ENCODE measurements around the gene PTPRT.
"Not testable (repeated sequence)": the region's sequence is repeated elsewhere in the genome, so short reads cannot be mapped to it uniquely, and the experiment has no call there.

PTPRT gene

DNA sequence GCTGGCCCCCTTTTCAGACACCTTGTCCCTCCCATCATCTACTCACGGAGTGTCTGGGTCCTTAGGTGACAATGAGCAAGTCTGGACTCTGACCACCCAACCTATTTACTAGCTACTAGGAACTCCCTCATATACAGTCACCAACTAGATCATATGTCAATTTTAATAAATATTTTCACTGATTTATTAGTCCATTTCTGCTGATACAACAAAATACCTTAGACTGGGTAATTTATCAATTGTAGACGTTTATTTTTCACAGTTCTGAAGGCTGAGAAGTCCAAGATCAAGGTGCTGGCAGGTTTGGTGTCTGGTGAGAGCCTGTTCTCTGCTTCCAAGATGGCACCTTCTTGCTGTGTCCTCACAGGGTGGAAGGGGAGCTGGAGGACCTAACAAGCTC lies 229.7 kb downstream of the PTPRT start:
- no peak for DNase-seq

DNA sequence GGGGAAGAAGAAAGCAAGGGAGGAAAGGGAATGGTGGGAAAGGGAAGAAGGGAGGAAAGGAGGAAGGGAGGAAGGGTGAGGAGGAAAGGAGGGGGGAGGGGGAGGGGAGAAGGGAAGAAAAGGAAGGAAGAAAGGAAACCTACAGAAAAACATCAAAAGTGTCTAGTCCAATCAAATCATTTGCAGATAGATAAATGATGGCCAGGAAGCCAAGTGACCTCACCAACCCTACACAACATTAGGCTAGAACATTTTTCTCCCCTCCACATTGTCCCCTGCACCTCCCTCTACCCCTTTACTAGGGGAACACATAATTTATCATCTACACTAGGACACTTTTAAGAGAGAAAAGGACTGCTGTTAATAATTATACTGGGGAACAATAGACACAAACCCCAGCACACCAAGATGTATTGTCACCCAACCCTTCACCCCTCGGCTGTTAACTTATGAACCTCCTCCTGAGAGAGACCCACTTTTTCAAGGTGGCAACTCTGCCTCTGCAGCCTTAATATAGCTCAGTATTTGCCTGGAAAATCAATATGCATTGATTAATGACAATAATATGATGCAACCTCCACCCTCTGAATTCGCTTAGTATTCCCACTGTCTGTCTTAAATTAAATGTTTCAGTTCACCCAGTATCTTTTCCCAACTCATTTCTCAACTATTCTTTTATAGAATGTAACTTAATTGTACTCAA lies 231.2 kb downstream of the PTPRT start:
- DNase-seq = no peak

GRCh38 chr20:42957704-42958095 lies 232.0 kb downstream of the PTPRT start:
- no peak for DNase-seq

- DNase-seq = no peak
Observed at GRCh38 chr20:42957018-42957703, 232.5 kb downstream of the PTPRT start.

GRCh38 chr20:42955713-42956112 lies 234.0 kb downstream of the PTPRT start:
- DNase-seq = no peak

- no peak for DNase-seq
Observed at GRCh38 chr20:42954951-42955350, 234.8 kb downstream of the PTPRT start.

GRCh38 chr20:42949950-42950349 lies 239.8 kb downstream of the PTPRT start:
- DNase-seq = no peak

DNA sequence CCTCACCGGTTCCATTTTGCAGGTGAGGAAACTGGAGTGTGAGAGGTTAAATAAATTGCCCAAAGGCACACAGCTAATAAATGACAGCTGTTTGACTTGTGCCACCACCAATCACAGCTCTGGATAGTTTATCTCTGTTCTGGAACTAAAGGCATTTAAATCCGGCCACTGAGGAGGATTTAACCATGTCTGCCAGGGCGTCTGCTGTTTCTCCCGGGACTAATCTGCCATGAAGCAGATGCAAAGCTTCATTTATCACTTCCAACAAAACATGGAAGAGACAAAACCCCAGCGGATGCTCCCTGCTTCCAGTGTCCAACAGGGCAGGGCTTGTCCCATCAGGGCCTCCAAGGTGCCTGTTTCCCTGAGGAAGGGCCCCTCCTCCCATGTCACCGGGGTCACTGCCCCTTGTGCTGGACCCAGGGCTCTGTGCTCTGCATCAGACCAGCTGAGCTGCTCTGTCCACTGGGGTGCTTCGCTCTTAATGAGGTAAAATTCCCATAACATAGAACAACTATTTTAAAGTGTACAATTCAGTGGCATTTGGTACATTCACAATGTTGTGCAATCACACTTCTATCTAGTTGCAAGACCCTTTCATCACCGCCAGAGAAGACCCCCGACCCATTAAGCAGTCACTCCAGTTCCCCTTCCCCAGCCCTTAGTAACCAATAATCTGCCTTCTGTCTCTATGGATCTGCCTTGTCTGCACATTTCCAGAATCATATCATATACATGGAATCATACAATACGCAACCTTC lies 244.3 kb downstream of the PTPRT start:
- no peak for DNase-seq

DNA sequence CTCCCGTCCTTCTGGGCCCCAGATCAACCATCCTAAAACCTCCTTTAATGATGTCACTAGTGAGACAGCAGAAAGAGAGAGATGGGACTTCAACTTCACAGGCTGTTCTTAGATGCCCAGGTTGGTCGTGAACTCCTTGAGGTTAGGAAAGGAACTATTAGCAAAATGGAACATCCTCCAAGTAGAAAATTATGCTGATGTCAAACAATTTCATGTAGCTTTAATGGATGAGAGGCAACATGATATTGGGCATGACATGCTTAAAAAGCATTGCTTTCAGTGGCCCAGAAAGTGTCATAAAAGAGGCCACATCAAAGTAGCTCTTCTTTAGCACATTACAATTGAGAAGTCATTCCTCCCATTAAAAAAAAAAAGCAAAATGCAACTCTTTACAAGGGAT lies 248.1 kb downstream of the PTPRT start:
- no peak for DNase-seq

GRCh38 chr20:42938441-42939205 lies 251.1 kb downstream of the PTPRT start:
- DNase-seq = no peak

- DNase-seq = no peak
Observed at GRCh38 chr20:42936482-42936881, 253.2 kb downstream of the PTPRT start.

- no peak for DNase-seq
Observed at GRCh38 chr20:42924215-42924614, 265.5 kb downstream of the PTPRT start.

DNA sequence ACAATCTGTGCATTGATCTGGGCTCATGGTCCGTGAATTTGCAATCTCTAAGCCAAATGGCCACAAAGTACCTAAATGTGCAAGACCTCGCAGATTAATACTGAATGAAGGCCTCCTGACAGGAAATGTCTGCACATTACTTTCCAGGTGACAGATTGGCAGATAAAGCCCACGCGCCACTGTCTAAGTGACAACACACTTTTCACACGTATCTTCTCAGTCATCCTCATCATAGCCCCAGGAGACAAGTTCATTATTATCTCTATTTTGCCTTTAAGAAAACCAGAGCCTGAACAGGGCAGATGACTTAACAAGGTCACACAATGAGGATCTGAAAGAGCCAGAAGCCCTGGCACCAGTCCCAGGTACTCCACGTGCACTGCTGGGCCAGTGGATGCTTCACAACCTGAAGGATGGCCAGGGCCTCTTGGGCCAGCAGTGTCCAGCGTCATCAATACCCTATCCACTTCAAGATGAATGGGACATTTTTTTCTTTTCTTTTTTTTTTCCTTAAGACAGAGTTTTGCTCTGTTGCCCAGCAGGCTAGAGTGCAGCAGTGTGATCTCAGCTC lies 266.3 kb downstream of the PTPRT start:
- DNase-seq = no peak

DNA sequence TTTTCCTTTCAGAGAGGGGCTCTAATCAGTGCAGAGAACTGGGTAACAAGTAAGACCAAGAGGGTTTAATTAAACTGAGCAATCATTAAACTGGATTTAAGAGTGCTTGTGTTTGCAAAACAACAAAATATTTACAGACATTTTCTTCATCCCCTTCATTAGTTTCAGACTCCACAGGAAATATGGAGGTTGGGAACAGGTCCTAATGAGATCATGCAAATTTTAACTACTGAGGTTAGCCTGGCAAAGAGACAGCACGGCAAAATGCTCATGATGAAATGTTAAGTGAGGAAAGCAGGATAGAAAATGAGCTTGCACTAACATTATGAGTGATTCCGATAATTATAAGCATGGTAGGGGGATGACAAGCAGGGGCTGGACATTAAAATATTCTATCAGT lies 268.9 kb downstream of the PTPRT start:
- DNase-seq = no peak

GRCh38 chr20:42919316-42919715 lies 270.4 kb downstream of the PTPRT start:
- no peak for DNase-seq

- no peak for DNase-seq
Observed at GRCh38 chr20:42915081-42915480, 274.6 kb downstream of the PTPRT start.

DNA sequence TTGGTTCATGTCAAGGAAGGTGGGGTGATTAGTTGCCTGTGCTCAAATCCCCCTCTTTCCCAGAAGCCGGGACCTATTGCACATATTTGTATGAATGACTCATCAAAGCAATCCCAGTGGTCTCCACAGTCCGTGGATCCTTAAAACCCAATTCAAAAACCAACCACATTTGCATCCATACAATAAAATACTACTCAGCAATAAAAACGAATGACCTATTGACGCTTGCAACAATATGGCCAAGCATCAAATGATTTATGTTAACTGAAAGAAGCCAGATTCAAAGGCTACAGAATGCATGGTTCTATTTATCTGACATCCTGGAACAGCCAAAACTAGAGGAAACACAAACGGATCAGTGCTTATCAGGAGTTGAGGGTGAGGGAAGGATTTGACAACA lies 275.4 kb downstream of the PTPRT start:
- DNase-seq = no peak

DNA sequence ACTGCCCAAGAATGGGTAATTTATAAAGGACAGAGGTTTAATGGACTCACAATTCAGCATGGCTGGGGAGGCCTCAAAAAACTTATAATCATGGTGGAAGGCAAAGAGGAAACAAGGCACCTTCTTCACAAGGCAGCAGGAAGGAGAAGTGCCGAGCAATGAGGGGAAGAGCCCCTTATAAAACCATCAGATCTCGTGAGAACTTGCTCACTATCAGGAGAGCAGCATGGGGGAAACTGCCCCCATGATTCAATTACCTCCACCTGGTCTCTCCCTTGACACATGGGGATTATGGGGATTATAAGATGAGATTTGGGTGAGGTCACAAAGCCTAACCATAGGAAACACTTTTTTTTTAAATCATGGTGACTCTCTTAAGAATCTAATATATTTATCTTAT lies 278.9 kb downstream of the PTPRT start:
- DNase-seq = not testable (repeated sequence)

GRCh38 chr20:42907730-42908129 lies 282.0 kb downstream of the PTPRT start:
- no peak for DNase-seq

DNA sequence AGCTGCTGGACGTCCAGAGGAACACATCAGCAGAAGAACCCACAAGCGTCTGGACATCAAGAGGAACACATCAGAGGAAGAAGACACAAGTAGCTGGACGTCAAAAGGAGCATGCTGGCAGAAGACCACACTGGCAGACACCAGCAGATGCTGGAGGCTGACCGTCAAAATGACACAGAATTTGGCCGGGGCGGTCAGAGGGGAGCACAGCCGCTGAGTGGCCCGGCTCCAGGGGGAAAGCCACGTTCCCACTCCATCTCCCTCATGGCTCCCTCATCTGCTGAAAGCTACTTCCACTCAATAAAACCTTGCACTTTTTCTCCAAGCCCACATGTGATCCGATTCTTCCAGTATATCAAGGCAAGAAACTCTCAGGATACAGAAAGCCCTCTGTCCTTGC lies 283.6 kb downstream of the PTPRT start:
- DNase-seq = no peak

DNA sequence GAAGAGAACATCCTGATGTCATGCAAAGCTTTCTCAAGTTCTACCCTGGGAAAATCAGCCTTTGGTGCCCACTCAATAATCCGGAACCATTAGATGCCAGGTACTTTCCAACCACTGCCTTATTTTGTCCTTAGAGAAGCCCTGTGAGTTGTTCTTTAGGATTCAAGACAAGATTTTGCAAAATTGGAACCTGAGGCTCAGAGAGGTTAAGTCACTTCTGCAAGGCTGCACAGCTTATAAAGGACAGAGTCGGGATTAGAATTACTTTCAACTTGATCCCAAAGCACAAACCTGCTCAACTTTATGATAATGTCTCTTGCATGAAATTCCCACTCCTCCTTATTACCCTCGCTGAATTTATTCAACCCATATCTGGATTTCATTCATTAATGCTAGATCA lies 287.2 kb downstream of the PTPRT start:
- DNase-seq = no peak

- no peak for DNase-seq
Observed at GRCh38 chr20:42901689-42902440, 287.8 kb downstream of the PTPRT start.
